IMR-90 (cell line): Measurements from ENCODE around the gene ARHGEF16. TPM values are rescaled to one million over a fixed set of nuclear protein-coding genes. Genes with fewer than 3 reads are reported as not detected.

Experiments used
- ATAC-seq: fragments of 200-7000 bp; cut with Tn5 transposase; 2 replicates; pipeline ENCODE4 v1.9.1; 2020; ENCODE audit warnings: low read depth, mild to moderate bottlenecking, moderate library complexity
- BruUV-seq: library from RNA; stranded (reverse); fragments of 400-500 nt; replicated peaks from 2 replicates; lab custom pipeline; 2021; lab: Mats Ljungman, UMichigan
- CTCF ChIA-PET: fragments of 300-600 bp; formaldehyde crosslinking; extraction: SDS; loops from one replicate; lab custom pipeline; 2021; ENCODE audit warnings: antibody characterized with exemption; lab: Yijun Ruan, JAX
- POLR2A ChIA-PET: fragments of 300-600 bp; sonication (Branson Sonifier 250); formaldehyde crosslinking; loops from one replicate; lab custom pipeline; 2022; ENCODE audit warnings: antibody characterized with exemption; ENCODE audit not compliant: unreplicated experiment; lab: Charles Lee
- DNase-seq: peaks from one replicate; pipeline ENCODE4 v3.0.0; 2013
- H2AFZ ChIP-seq: replicated peaks from 2 replicates; pipeline ENCODE3; 2013; ENCODE audit warnings: low read length, mild to moderate bottlenecking; ENCODE audit not compliant: poor library complexity
- H2AK5ac ChIP-seq: 2 replicates; pipeline ENCODE4 v1.6.1; 2013; ENCODE audit warnings: low read depth, low read length, inconsistent platforms
- H2AK9ac ChIP-seq: replicated peaks from 2 replicates; pipeline ENCODE3; 2013; ENCODE audit warnings: mild to moderate bottlenecking, low read depth, low read length, moderate library complexity; ENCODE audit not compliant: poor library complexity
- H2BK120ac ChIP-seq: 2 replicates; pipeline ENCODE4 v1.6.1; 2013; ENCODE audit warnings: low read depth, low read length, inconsistent platforms
- H2BK15ac ChIP-seq: 3 replicates; pipeline ENCODE4 v1.6.1; 2013; ENCODE audit warnings: low read depth, low read length, inconsistent platforms
- H2BK20ac ChIP-seq: 2 replicates; pipeline ENCODE4 v1.6.1; 2013; ENCODE audit warnings: low read depth, mild to moderate bottlenecking, inconsistent platforms, low read length, moderate library complexity
- H2BK5ac ChIP-seq: 2 replicates; pipeline ENCODE4 v1.6.1; 2013; ENCODE audit warnings: mild to moderate bottlenecking, low read depth, low read length, inconsistent platforms; ENCODE audit not compliant: poor library complexity, severe bottlenecking
- H3K14ac ChIP-seq: replicated peaks from 2 replicates; pipeline ENCODE4 v1.6.1; 2013; ENCODE audit warnings: low read depth, low read length, inconsistent platforms
- H3K18ac ChIP-seq: 2 replicates; pipeline ENCODE4 v1.6.1; 2013; ENCODE audit warnings: low read depth, low read length, control low read depth
- H3K23ac ChIP-seq: 2 replicates; pipeline ENCODE4 v1.6.1; 2013; ENCODE audit warnings: low read depth, low read length, inconsistent platforms
- H3K27ac ChIP-seq: 2 replicates; pipeline ENCODE4 v1.5.1; 2013; ENCODE audit warnings: mild to moderate bottlenecking, control low read depth, low read length; ENCODE audit not compliant: insufficient read depth
- H3K27me3 ChIP-seq: 2 replicates; pipeline ENCODE4 v1.6.1; 2013; ENCODE audit warnings: low read length; ENCODE audit not compliant: control insufficient read depth, insufficient read depth
- H3K36me3 ChIP-seq: 2 replicates; pipeline ENCODE4 v1.6.1; 2013; ENCODE audit warnings: low read length, mixed read lengths; ENCODE audit not compliant: control insufficient read depth, insufficient read depth
- H3K4ac ChIP-seq: 2 replicates; pipeline ENCODE4 v1.6.1; 2013; ENCODE audit warnings: low read depth, low read length, inconsistent platforms
- H3K4me1 ChIP-seq: 2 replicates; pipeline ENCODE4 v1.6.1; 2013; ENCODE audit warnings: low read length, mixed read lengths; ENCODE audit not compliant: control insufficient read depth, insufficient read depth
- H3K4me2 ChIP-seq: 2 replicates; pipeline ENCODE4 v1.6.1; 2013; ENCODE audit warnings: low read depth, mild to moderate bottlenecking, control low read depth, low read length, moderate library complexity
- H3K4me3 ChIP-seq: 2 replicates; pipeline ENCODE4 v1.5.1; 2013; ENCODE audit warnings: low read depth, mild to moderate bottlenecking, control low read depth, low read length, moderate library complexity; ENCODE audit not compliant: insufficient read depth
- H3K56ac ChIP-seq: 2 replicates; pipeline ENCODE4 v1.6.1; 2013; ENCODE audit warnings: low read length, inconsistent platforms; ENCODE audit not compliant: insufficient read depth; ENCODE audit errors: extremely low read depth
- H3K79me1 ChIP-seq, 2 experiments: 2 replicates each; pipeline ENCODE4 v1.6.1; 2013; ENCODE audit warnings: low read length in 2 of 2, inconsistent platforms in 1 of 2, low read depth in 1 of 2
- H3K9ac ChIP-seq: 2 replicates; pipeline ENCODE4 v1.6.1; 2013; ENCODE audit warnings: low read depth, low read length, control low read depth
- H3K9me1 ChIP-seq: 2 replicates; pipeline ENCODE4 v1.6.1; 2013; ENCODE audit warnings: low read length, inconsistent platforms; ENCODE audit not compliant: insufficient read depth
- H3K9me3 ChIP-seq: 2 replicates; pipeline ENCODE4 v1.6.1; 2013; ENCODE audit warnings: low read length; ENCODE audit not compliant: control insufficient read depth, insufficient read depth
- H4K20me1 ChIP-seq: 2 replicates; pipeline ENCODE4 v1.6.1; 2013; ENCODE audit warnings: low read length, inconsistent platforms; ENCODE audit not compliant: insufficient read depth
- H4K5ac ChIP-seq: 2 replicates; pipeline ENCODE4 v1.6.1; 2013; ENCODE audit warnings: mild to moderate bottlenecking, low read depth, low read length, control low read depth
- H4K8ac ChIP-seq, 2 experiments: 2 replicates each; pipeline ENCODE4 v1.6.1; 2013; ENCODE audit warnings: low read depth in 2 of 2, low read length in 2 of 2, control low read depth in 1 of 2, inconsistent platforms in 1 of 2
- H4K91ac ChIP-seq: 2 replicates; pipeline ENCODE4 v1.6.1; 2013; ENCODE audit warnings: low read depth, low read length, inconsistent platforms; ENCODE audit not compliant: insufficient read depth
- FOS ChIP-seq: fragments of 150-350 bp; IDR thresholded peaks from 2 replicates; pipeline ENCODE4 v1.6.1; 2016; ENCODE audit warnings: low read depth, low read length
- WGBS, 2 experiments: methylation state at CpG; one replicate each; pipeline versions ENCODE4 v1.1.5 to v1.1.7; 2013; ENCODE audit warnings: missing lambda C conversion rate in 2 of 2; ENCODE audit not compliant: insufficient read length in 1 of 2; ENCODE audit errors: extremely low coverage in 2 of 2; 5-methylcytosine and 5-hydroxymethylcytosine counted together
- dilution Hi-C: fragments of 300-500 bp; cut with HindIII; formaldehyde crosslinking; loops from one replicate; pipeline ENCODE4 v1.14.3; 2018; ENCODE audit warnings: low sequenced_read_pairs; ENCODE audit not compliant: unreplicated experiment
- in situ Hi-C: fragments of 300-500 bp; cut with MboI; formaldehyde crosslinking; loops from 3 replicates; pipeline ENCODE4 v1.14.3; 2019; ENCODE audit warnings: low sequenced_read_pairs, inconsistent platforms, mixed read lengths
- intact Hi-C: fragments of 100-400 bp; cut with micrococcal nuclease; formaldehyde crosslinking; loops from 2 replicates; pipeline ENCODE4 v1.10.0; 2022
- polyA plus RNA-seq, 3 experiments: library from polyadenylated mRNA; depleted of rRNA; stranded (reverse); fragments of >200 nt; gene quantifications; 2 replicates each; pipeline ENCODE4 v1.2.3, GENCODE V29; 2012; ENCODE audit warnings: low replicate concordance in 1 of 3
- total RNA-seq: library from RNA; depleted of rRNA; stranded (reverse); fragments of >200 nt; gene quantifications from 2 replicates; pipeline ENCODE4 v1.2.3, GENCODE V29; 2012

The ARHGEF16 gene
- total and polyA plus RNA-seq, 2 of the 4 experiments (the other 2 are of a cell fraction), result 0.18 to 0.39 TPM

DNA sequence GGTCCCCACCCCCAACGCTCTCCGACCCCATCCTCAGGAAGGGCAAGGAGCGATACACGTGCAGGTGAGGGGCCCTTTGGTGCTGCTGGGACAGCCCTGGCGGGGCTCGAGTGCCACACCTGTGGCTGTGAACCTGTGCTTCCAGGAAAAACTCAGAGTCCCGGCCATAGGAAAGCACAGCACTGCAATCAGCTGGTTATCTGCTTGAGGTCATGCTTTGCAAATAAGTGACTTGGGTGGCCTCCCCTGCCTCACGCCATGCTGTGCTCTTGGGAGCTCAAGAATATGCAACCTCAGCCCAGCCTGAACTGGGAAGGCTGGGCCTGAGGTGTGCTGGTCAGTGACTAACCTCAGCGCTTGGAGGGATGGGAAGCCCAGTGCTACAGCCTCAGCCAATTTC is 36.5 kb upstream of the ARHGEF16 start:
- in situ Hi-C loops, result no loop called here
- H2AK9ac ChIP-seq, result no peak overlapping the region
- H3K79me1 ChIP-seq, result no peaks in the 10 kb centered on the region
- H2BK15ac ChIP-seq, result no peak overlapping the region
- no peak for TF ChIP-seq FOS
- H3K9me1 ChIP-seq, result no peaks in the 10 kb centered on the region
- H4K5ac ChIP-seq, result no peak overlapping the region
- intact Hi-C loops, result no loop called here
- no peaks in the 10 kb centered on the region for H4K20me1 ChIP-seq
- no peak overlapping the region for H2BK5ac ChIP-seq
- H4K8ac ChIP-seq, result no peak overlapping the region
- no peak overlapping the region for H3K4me3 ChIP-seq
- ChIA-PET POLR2A (no interaction called here), CTCF (no interaction called here)
- no TSS peak for BruUV-seq
- H3K4me1 ChIP-seq, result no peaks in the 10 kb centered on the region
- no peak for DNase-seq
- H2AFZ ChIP-seq, result no peak overlapping the region
- no peak overlapping the region for H4K91ac ChIP-seq
- dilution Hi-C loops, result no loop called here
- H3K9me3 ChIP-seq, result peaks cover 7% of the 10 kb centered on the region; the same call in 1 of the 2 replicates
- no peak overlapping the region for H3K4ac ChIP-seq
- H2BK120ac ChIP-seq, result no peak overlapping the region
- no peak overlapping the region for H2AK5ac ChIP-seq
- H3K18ac ChIP-seq, result no peak overlapping the region
- peaks cover 9% of the 10 kb centered on the region; the same call in 1 of the 2 replicates for H3K27me3 ChIP-seq
- H3K4me2 ChIP-seq, result no peak overlapping the region
- no peak overlapping the region for H3K56ac ChIP-seq
- H3K9ac ChIP-seq, result no peak overlapping the region
- no peak overlapping the region for H2BK20ac ChIP-seq
- H3K36me3 ChIP-seq, result no peaks in the 10 kb centered on the region
- ATAC-seq, result no peak
- H3K27ac ChIP-seq, result no peak overlapping the region
- 65% methylated on average over 6 of the region's 9 CpGs; no CpG with 5 or more reads in 1 of the 2 experiments for whole genome bisulfite sequencing, 2 experiments
- H3K23ac ChIP-seq, result no peak overlapping the region
- no peak overlapping the region for H3K14ac ChIP-seq
